Upper lobe of right lung (tissue), 1 donor: ENCODE measurements around the gene FMN1. TPM values are rescaled to one million over a fixed set of nuclear protein-coding genes. Genes with fewer than 3 reads are reported as not detected.

Source experiments
- ATAC-seq: fragments of 200-7000 bp; cut with Tn5 transposase; one replicate; pipeline ENCODE4 v1.9.1; 2020; ENCODE audit warnings: mild to moderate bottlenecking, moderate library complexity
- DNase-seq: peaks from one replicate; pipeline ENCODE4 v3.0.0-alpha.2; 2020
- H3K27ac ChIP-seq: fragments of 200-600 bp; one replicate; pipeline ENCODE4 v1.8.0; 2022
- H3K27me3 ChIP-seq: fragments of 200-600 bp; one replicate; pipeline ENCODE4 v1.8.0; 2022; ENCODE audit warnings: mild to moderate bottlenecking
- H3K36me3 ChIP-seq: fragments of 200-600 bp; one replicate; pipeline ENCODE4 v1.8.0; 2022
- H3K4me1 ChIP-seq: fragments of 200-600 bp; one replicate; pipeline ENCODE4 v1.8.0; 2022
- H3K4me3 ChIP-seq: fragments of 200-600 bp; one replicate; pipeline ENCODE4 v1.8.0; 2022; ENCODE audit warnings: mild to moderate bottlenecking
- H3K9me3 ChIP-seq: fragments of 200-600 bp; one replicate; pipeline ENCODE4 v1.8.0; 2022
- intact Hi-C: fragments of 100-400 bp; cut with DNase I; formaldehyde crosslinking; loops from one replicate; pipeline ENCODE4 v1.11.0; 2022
- total RNA-seq: library from RNA; stranded (reverse); fragmentation: NEBNext Ultra II Directional; extraction: Animal tissue kit (Norgen Biotek cat#: 25700); gene quantifications from one replicate; pipeline ENCODE4 v1.2.1, GENCODE V29; 2021
- TF ChIP-seq, protein P1 (sequence below): fragments of 200-600 bp; IDR thresholded peaks from one replicate; pipeline ENCODE4 v1.8.0; 2022; ENCODE audit warnings: antibody characterized with exemption
- donor health status: DM: no; HTN: yes; CAD: no; lungs with severe emphysema.

The FMN1 gene
- total RNA-seq, 1 donor from 2014 or later, result 33.5 TPM

DNA sequence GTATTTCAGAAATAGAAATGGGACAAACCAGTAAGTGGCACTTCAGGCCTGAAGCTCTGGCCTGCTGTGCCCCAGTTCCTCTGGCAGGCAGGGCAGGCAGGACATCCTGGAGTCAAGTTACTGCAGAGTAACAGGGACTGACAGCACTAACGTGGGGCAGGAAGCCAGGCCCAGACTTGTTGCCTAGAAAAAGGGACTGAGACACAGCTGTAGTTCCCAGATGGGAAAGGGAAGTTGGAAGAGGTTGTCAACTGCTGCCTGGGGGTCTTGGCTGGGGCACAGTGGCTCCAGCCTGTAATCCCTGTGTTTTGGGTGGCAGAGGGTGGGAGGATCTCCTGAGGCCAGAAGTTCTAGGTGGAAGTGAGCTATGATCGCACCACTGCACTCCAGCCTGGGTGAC, 171.9 kb downstream of the FMN1 start:
- Histone ChIP-seq H3K27me3 (no peaks in the 10 kb centered on the region), H3K9me3 (no peaks in the 10 kb centered on the region), H3K36me3 (no peaks in the 10 kb centered on the region), H3K27ac (peak overlapping the region; percentile 59), H3K4me1 (peaks cover 10% of the 10 kb centered on the region), H3K4me3 (no peak overlapping the region)
- intact Hi-C loops, result no loop called here
- DNase-seq (peak; percentile 80), ATAC-seq (peak; percentile 89)
- TF ChIP-seq, protein P1, sequence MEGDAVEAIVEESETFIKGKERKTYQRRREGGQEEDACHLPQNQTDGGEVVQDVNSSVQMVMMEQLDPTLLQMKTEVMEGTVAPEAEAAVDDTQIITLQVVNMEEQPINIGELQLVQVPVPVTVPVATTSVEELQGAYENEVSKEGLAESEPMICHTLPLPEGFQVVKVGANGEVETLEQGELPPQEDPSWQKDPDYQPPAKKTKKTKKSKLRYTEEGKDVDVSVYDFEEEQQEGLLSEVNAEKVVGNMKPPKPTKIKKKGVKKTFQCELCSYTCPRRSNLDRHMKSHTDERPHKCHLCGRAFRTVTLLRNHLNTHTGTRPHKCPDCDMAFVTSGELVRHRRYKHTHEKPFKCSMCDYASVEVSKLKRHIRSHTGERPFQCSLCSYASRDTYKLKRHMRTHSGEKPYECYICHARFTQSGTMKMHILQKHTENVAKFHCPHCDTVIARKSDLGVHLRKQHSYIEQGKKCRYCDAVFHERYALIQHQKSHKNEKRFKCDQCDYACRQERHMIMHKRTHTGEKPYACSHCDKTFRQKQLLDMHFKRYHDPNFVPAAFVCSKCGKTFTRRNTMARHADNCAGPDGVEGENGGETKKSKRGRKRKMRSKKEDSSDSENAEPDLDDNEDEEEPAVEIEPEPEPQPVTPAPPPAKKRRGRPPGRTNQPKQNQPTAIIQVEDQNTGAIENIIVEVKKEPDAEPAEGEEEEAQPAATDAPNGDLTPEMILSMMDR, result no peak

DNA sequence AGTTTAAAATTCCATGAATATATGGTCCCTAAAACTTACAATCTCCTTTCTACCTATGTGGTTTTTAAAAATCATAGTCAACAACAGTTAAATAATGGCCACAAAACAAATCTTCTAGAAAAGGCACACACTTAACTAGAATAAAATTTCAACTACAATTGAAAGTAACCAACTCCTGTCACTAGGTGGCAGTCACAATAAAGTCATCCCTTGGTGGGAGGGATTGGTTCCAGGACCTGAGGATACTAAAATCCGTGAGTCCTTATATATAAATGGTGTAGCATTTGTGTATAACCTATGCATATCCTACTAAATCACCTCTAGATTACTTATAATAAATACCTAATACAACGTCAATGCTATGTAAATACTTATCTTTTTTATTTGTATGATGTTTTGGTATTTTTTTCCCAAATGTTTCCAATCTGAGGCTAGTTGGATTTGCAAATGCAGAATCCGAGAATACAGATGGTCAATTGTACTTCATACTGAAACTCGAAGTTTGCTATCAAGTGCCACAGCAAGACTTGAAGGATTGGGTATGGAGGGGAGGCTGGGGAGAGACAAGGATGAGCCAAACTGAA, 172.6 kb downstream of the FMN1 start:
- no peak for DNase-seq
- H3K36me3 ChIP-seq, result no peaks in the 10 kb centered on the region
- ATAC-seq, result peak; percentile 76
- H3K9me3 ChIP-seq, result no peaks in the 10 kb centered on the region
- no peak overlapping the region for H3K27ac ChIP-seq
- H3K27me3 ChIP-seq, result no peaks in the 10 kb centered on the region
- no peak overlapping the region for H3K4me3 ChIP-seq
- TF ChIP-seq, protein P1, result peak; percentile 62
- H3K4me1 ChIP-seq, result peaks cover 10% of the 10 kb centered on the region
- intact Hi-C loops, result no loop called here

DNA sequence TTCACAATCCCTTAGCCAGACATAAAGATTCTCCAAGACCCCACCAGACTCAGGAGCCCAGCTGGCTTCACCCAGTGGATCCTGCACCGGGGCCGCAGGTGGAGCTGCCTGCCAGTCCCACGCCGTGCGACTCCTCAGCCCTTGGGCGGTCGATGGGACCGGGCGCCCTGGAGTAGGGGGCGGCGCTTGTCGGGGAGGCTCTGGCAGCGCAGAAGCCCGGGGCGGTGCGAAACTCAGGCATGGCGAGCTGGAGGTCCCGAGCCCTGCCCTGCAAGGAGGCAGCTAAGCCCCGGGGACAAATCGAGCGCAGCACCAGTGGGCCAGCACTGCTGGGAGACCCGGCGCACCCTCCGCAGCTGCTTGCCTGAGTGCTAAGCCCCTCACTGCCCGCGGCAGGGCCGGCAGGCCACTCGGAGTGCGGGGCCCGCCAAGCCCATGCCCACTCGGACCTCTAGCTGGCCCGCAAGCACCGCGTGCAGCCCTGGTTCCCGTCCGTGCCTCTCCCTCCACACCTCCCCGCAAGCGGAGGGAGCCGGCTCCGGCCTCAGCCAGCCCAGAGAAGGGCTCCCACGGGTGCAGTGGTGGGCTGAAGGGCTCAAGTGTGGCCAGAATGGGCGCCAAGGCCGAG, 175.0 kb downstream of the FMN1 start:
- DNase-seq, result no peak
- Histone ChIP-seq H3K27me3 (no peaks in the 10 kb centered on the region), H3K36me3 (no peaks in the 10 kb centered on the region), H3K9me3 (no peaks in the 10 kb centered on the region), H3K27ac (no peak overlapping the region), H3K4me3 (no peak overlapping the region), H3K4me1 (peaks cover 10% of the 10 kb centered on the region)
- TF ChIP-seq, protein P1, result no peak
- intact Hi-C loops, result no loop called here
- ATAC-seq, result no peak

DNA sequence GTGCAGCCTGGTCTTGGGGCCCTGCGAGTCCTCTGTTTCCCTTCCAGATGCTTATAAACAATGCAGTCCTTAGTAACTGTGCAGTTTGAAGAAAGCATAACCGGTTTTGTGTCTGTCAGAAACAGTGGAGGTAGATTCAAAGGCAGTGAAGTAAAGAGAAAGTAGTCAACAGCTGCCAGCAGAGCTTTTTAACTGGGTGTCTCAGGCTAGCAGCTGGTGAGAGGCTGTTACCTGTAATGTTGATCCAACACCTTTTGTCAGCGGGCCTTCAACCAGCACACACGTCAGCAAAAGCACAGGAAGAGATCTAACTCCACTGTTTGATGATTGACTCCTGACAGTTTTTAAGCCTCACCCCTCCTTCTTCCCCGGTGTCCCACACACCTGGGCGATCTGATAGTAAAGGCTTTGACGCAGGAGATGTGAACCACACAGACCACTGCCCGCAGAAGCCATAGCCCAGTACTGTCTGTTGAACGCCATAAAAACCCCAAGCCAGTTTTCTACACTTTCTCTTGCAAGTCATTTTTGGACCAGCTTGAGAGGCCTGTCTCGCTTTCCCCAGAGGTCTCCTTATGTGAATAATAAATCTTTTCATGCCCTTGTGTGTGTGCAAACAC, 178.0 kb downstream of the FMN1 start:
- TF ChIP-seq, protein P1, result no peak
- no peaks in the 10 kb centered on the region for H3K27me3 ChIP-seq
- H3K27ac ChIP-seq, result no peak overlapping the region
- intact Hi-C loops, result no loop called here
- no peak for DNase-seq
- ATAC-seq, result no peak
- no peaks in the 10 kb centered on the region for H3K36me3 ChIP-seq
- H3K9me3 ChIP-seq, result no peaks in the 10 kb centered on the region
- H3K4me1 ChIP-seq, result no peaks in the 10 kb centered on the region
- H3K4me3 ChIP-seq, result no peak overlapping the region

DNA sequence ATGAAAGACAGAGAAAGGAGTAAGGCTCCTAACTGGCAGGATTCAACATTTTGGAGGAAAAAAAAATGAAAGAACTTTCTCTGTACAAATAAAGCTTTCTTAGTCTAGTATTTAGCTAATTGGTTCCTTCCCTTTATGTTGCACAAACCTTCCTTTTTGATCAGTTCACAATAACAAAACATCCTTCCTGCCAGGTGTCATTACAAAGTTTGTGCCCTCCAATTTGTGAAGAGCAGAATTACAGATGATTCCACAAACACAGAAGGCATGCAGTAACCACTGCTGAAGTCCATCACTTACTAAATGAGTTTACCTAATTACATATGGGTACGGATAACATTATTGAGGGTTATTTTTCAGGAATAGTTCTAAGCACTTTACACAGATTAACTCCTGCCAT, 179.9 kb downstream of the FMN1 start:
- no peaks in the 10 kb centered on the region for H3K36me3 ChIP-seq
- DNase-seq, result no peak
- TF ChIP-seq, protein P1, result no peak
- no peak for ATAC-seq
- intact Hi-C loops, result no loop called here
- H3K27ac ChIP-seq, result no peak overlapping the region
- H3K4me3 ChIP-seq, result no peak overlapping the region
- no peaks in the 10 kb centered on the region for H3K9me3 ChIP-seq
- no peaks in the 10 kb centered on the region for H3K4me1 ChIP-seq
- H3K27me3 ChIP-seq, result no peaks in the 10 kb centered on the region
